HepG2 (cell line): Measurements from ENCODE around the gene RBBP8. TPM values are rescaled to one million over a fixed set of nuclear protein-coding genes. Genes with fewer than 3 reads are reported as not detected.
A peak's percentile ranks its signal among the peaks of the same experiment; 100 is the strongest.

Experiments
- ARHGAP35 ChIP-seq: sonication (generic); formaldehyde crosslinking; IDR thresholded peaks from 2 replicates; pipeline ENCODE4 v1.9.0; 2022; ENCODE audit warnings: mild to moderate bottlenecking, inconsistent platforms, moderate library complexity, missing genetic modification reagents, borderline replicate concordance
- ARNT ChIP-seq: fragments of 450-650 bp; IDR thresholded peaks from 2 replicates; pipeline ENCODE4 v1.6.1; 2017
- KMT2B ChIP-seq: IDR thresholded peaks from 2 replicates; pipeline ENCODE4 v1.6.1; 2016; ENCODE audit warnings: missing genetic modification reagents, missing compliant biosample characterization
- NR2F6 ChIP-seq, 2 experiments: IDR thresholded peaks; 2 replicates each; pipeline ENCODE4 v1.6.1; 2016; ENCODE audit warnings: antibody characterized with exemption in 1 of 2, mild to moderate bottlenecking in 1 of 2
- PAWR ChIP-seq: sonication (generic); formaldehyde crosslinking; IDR thresholded peaks from 2 replicates; pipeline ENCODE4 v1.4.0; 2020; ENCODE audit warnings: missing genetic modification reagents, mild to moderate bottlenecking, borderline replicate concordance
- RBFOX2 ChIP-seq: fragments of 200-400 bp; formaldehyde crosslinking; IDR thresholded peaks from 2 replicates; pipeline ENCODE4 v1.6.1; 2017; ENCODE audit warnings: low read depth, mild to moderate bottlenecking, low read length
- SRF ChIP-seq: IDR thresholded peaks from 2 replicates; pipeline ENCODE4 v1.6.1; 2011; ENCODE audit warnings: mild to moderate bottlenecking, low read depth, low read length, moderate library complexity
- ZFP91 ChIP-seq: sonication (generic); formaldehyde crosslinking; IDR thresholded peaks from 2 replicates; pipeline ENCODE4 v1.9.0; 2022; ENCODE audit warnings: missing genetic modification reagents, mild to moderate bottlenecking, borderline replicate concordance
- ZNF558 ChIP-seq: sonication (generic); formaldehyde crosslinking; IDR thresholded peaks from 2 replicates; pipeline ENCODE4 v1.9.0; 2022; ENCODE audit warnings: mild to moderate bottlenecking, missing genetic modification reagents, borderline replicate concordance
- ZNF615 ChIP-seq: sonication (generic); formaldehyde crosslinking; IDR thresholded peaks from 2 replicates; pipeline ENCODE4 v1.5.0; 2020; ENCODE audit warnings: mild to moderate bottlenecking, missing genetic modification reagents, borderline replicate concordance
- ZNF724P ChIP-seq: sonication (generic); formaldehyde crosslinking; IDR thresholded peaks from 2 replicates; pipeline ENCODE4 v1.8.0; 2022; ENCODE audit warnings: missing genetic modification reagents, borderline replicate concordance
- polyA plus RNA-seq, 8 experiments: library from polyadenylated mRNA; depleted of rRNA in 3 of 8; stranded (reverse) in 7 of 8; unstranded in 1 of 8; fragments of >200 nt; fragmentation: Illumina TruSeq in 4 of 8; extraction: Trizol in 4 of 8; gene quantifications; 2 replicates each; pipeline versions ENCODE4 v1.2.1 to v1.2.3, GENCODE V29; 2011 to 2016; ENCODE audit warnings: low read depth in 4 of 8, missing spikeins in 1 of 8, mixed read lengths in 1 of 8; ENCODE audit not compliant: insufficient read depth in 1 of 8
- total RNA-seq, 5 experiments: library from RNA; depleted of rRNA; stranded (reverse); fragments of >200 nt; fragmentation: Illumina TruSeq; extraction: Trizol; gene quantifications; 2 replicates each; pipeline ENCODE4 v1.2.3, GENCODE V29; 2016; ENCODE audit warnings: low read depth in 1 of 5
- TF ChIP-seq, protein P1 (sequence below): sonication (generic); formaldehyde crosslinking; IDR thresholded peaks from 2 replicates; pipeline ENCODE4 v1.5.0; 2020; ENCODE audit warnings: missing genetic modification reagents
- TF ChIP-seq, protein P2 (sequence below): IDR thresholded peaks from 2 replicates; pipeline ENCODE4 v1.4.0; 2020; ENCODE audit warnings: mild to moderate bottlenecking, missing genetic modification reagents
- TF ChIP-seq, protein P3 (sequence below): sonication (generic); formaldehyde crosslinking; IDR thresholded peaks from 2 replicates; pipeline ENCODE4 v1.4.0; 2020; ENCODE audit warnings: missing genetic modification reagents, borderline replicate concordance
- TF ChIP-seq, protein P4 (sequence below): sonication (generic); formaldehyde crosslinking; IDR thresholded peaks from 2 replicates; pipeline ENCODE4 v1.8.0; 2022; ENCODE audit warnings: missing genetic modification reagents, low read depth, mild to moderate bottlenecking, borderline replicate concordance

Gene RBBP8
- total and polyA plus RNA-seq, 2 of the 13 experiments (the other 11 are each of a cell fraction or from before 2014, with no cell fraction given) = 14.2 to 47.4 TPM

DNA sequence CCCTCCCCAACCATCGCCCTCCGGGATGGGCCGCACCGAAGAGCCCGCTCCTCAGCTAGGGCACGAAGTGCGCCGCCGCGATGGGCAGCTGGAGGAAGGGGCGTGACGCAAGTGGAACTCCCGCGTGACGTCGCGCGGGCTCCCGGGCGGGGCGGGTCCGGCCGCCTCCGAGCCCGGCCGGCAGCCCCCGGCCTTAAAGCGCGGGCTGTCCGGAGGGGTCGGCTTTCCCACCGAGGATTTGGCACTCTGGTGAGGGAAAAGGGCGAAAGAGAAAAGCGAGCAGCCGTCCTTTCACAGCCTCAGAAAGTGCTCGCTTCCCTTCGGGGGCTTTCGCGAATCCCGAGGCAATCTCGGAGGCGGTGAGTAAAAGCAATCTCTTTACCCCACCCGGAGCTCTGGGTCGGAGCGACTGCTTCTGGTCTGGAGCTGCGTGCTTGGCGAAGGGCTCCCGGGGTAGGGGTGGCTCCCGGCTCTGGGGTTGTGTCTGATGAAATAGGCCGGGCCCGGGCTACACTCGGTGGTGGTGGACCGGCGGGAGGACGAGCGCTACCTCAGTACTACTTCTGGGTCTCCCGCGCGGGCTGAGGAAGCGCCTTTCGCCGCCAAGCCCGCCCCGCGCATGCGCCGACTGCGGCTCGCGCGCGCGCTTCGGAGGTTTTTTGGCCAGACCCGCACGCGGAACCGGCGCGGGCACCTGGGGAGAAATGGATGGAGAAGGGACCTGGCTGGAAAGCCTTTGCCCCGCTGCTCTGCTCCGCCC is at the start of gene RBBP8 (continued):
- TF ChIP-seq SRF (no peak), ZNF615 (CRISPR knock-in tag) (no peak), ZNF558 (CRISPR knock-in tag) (peak; percentile 72; the same call in 1 of the 2 replicates), ARNT (no peak), ZFP91 (CRISPR knock-in tag) (peak; percentile 75; the same call in 1 of the 2 replicates), PAWR (CRISPR knock-in tag) (no peak), ZNF724P (no peak), NR2F6 (IDR thresholded peaks at IDR 0.05) (no peak), NR2F6 (CRISPR knock-in tag; IDR thresholded peaks at IDR 0.05) (no peak), RBFOX2 (peak; percentile 91), KMT2B (CRISPR knock-in tag) (peak; percentile 88), ARHGAP35 (CRISPR knock-in tag) (0 out of 2 replicates have a peak, but pooled peaks have one; percentile 37)
- TF ChIP-seq, protein P1, sequence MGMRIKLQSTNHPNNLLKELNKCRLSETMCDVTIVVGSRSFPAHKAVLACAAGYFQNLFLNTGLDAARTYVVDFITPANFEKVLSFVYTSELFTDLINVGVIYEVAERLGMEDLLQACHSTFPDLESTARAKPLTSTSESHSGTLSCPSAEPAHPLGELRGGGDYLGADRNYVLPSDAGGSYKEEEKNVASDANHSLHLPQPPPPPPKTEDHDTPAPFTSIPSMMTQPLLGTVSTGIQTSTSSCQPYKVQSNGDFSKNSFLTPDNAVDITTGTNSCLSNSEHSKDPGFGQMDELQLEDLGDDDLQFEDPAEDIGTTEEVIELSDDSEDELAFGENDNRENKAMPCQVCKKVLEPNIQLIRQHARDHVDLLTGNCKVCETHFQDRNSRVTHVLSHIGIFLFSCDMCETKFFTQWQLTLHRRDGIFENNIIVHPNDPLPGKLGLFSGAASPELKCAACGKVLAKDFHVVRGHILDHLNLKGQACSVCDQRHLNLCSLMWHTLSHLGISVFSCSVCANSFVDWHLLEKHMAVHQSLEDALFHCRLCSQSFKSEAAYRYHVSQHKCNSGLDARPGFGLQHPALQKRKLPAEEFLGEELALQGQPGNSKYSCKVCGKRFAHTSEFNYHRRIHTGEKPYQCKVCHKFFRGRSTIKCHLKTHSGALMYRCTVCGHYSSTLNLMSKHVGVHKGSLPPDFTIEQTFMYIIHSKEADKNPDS = 0 out of 2 replicates have a peak, but pooled peaks have one; percentile 30
- TF ChIP-seq, protein P2, sequence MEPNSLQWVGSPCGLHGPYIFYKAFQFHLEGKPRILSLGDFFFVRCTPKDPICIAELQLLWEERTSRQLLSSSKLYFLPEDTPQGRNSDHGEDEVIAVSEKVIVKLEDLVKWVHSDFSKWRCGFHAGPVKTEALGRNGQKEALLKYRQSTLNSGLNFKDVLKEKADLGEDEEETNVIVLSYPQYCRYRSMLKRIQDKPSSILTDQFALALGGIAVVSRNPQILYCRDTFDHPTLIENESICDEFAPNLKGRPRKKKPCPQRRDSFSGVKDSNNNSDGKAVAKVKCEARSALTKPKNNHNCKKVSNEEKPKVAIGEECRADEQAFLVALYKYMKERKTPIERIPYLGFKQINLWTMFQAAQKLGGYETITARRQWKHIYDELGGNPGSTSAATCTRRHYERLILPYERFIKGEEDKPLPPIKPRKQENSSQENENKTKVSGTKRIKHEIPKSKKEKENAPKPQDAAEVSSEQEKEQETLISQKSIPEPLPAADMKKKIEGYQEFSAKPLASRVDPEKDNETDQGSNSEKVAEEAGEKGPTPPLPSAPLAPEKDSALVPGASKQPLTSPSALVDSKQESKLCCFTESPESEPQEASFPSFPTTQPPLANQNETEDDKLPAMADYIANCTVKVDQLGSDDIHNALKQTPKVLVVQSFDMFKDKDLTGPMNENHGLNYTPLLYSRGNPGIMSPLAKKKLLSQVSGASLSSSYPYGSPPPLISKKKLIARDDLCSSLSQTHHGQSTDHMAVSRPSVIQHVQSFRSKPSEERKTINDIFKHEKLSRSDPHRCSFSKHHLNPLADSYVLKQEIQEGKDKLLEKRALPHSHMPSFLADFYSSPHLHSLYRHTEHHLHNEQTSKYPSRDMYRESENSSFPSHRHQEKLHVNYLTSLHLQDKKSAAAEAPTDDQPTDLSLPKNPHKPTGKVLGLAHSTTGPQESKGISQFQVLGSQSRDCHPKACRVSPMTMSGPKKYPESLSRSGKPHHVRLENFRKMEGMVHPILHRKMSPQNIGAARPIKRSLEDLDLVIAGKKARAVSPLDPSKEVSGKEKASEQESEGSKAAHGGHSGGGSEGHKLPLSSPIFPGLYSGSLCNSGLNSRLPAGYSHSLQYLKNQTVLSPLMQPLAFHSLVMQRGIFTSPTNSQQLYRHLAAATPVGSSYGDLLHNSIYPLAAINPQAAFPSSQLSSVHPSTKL (CRISPR knock-in tag) = peak; percentile 38; the same call in 1 of the 2 replicates
- TF ChIP-seq, protein P3, sequence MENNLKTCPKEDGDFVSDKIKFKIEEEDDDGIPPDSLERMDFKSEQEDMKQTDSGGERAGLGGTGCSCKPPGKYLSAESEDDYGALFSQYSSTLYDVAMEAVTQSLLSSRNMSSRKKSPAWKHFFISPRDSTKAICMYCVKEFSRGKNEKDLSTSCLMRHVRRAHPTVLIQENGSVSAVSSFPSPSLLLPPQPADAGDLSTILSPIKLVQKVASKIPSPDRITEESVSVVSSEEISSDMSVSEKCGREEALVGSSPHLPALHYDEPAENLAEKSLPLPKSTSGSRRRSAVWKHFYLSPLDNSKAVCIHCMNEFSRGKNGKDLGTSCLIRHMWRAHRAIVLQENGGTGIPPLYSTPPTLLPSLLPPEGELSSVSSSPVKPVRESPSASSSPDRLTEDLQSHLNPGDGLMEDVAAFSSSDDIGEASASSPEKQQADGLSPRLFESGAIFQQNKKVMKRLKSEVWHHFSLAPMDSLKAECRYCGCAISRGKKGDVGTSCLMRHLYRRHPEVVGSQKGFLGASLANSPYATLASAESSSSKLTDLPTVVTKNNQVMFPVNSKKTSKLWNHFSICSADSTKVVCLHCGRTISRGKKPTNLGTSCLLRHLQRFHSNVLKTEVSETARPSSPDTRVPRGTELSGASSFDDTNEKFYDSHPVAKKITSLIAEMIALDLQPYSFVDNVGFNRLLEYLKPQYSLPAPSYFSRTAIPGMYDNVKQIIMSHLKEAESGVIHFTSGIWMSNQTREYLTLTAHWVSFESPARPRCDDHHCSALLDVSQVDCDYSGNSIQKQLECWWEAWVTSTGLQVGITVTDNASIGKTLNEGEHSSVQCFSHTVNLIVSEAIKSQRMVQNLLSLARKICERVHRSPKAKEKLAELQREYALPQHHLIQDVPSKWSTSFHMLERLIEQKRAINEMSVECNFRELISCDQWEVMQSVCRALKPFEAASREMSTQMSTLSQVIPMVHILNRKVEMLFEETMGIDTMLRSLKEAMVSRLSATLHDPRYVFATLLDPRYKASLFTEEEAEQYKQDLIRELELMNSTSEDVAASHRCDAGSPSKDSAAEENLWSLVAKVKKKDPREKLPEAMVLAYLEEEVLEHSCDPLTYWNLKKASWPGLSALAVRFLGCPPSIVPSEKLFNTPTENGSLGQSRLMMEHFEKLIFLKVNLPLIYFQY (CRISPR knock-in tag) = no peak
- TF ChIP-seq, protein P4, sequence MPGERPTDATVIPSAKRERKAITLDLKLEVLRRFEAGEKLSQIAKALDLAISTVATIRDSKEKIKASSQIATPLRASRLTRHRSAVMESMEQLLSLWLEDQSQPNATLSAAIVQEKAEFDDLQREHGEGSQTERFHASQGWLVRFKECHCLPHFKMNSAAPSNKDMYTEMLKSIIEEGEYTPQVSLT (CRISPR knock-in tag) = 0 out of 2 replicates have a peak, but pooled peaks have one; percentile 13
